ENCODE data around the gene COX8A. TPM values are rescaled to one million over a fixed set of nuclear protein-coding genes. Genes with fewer than 3 reads are reported as not detected.

Gene COX8A
- total RNA-seq, 4 donors from 2014 or later: 317 to 650 (median 402) TPM

DNA sequence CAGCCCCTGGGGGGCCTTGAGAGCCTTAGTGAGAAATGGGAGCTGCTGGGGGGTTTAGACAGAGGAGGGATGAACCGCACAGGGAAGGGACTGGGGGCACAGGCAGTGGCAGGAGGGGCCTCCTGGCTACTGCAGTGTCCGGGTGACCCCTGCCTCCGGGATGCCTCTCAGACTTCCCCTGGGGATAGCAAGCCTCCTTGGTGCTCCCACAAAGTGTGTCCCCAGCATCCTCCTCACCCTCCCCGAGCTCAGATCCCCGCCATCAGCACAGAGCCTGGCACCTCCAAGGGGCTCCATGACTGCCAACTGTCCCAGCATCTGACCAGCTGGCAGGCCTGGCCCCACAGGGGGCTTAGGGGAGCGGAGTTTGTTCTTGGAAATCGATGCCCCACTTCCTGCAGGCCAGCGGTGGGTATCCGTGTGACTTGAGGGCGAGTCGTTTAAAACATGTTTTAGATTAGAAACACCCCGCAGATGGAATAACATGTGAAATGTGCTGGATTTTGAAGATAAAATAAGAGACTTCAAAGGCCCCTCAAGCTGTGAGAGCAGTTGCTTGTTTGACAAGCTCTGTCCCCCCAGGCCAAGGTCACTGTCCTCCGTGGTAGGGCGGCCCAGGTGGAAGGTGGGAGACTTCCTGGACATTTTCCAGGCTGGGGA lies 47.8 kb downstream of the COX8A start:
- Histone ChIP-seq H3K4me1 (no peaks in the 10 kb centered on the region), H3K27ac (no peak overlapping the region), H3K27me3 (no peaks in the 10 kb centered on the region), H3K4me3 (no peak overlapping the region), H3K9me3 (no peaks in the 10 kb centered on the region), H3K36me3 (no peaks in the 10 kb centered on the region)
- ATAC-seq: no peak
- TF ChIP-seq POLR2A (IDR thresholded peaks at IDR 0.05): no peak
- TF ChIP-seq POLR2AphosphoS5 (IDR thresholded peaks at IDR 0.05): no peak
- no peak for TF ChIP-seq EP300 (IDR thresholded peaks at IDR 0.05)
- TF ChIP-seq, protein P1, sequence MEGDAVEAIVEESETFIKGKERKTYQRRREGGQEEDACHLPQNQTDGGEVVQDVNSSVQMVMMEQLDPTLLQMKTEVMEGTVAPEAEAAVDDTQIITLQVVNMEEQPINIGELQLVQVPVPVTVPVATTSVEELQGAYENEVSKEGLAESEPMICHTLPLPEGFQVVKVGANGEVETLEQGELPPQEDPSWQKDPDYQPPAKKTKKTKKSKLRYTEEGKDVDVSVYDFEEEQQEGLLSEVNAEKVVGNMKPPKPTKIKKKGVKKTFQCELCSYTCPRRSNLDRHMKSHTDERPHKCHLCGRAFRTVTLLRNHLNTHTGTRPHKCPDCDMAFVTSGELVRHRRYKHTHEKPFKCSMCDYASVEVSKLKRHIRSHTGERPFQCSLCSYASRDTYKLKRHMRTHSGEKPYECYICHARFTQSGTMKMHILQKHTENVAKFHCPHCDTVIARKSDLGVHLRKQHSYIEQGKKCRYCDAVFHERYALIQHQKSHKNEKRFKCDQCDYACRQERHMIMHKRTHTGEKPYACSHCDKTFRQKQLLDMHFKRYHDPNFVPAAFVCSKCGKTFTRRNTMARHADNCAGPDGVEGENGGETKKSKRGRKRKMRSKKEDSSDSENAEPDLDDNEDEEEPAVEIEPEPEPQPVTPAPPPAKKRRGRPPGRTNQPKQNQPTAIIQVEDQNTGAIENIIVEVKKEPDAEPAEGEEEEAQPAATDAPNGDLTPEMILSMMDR (IDR thresholded peaks at IDR 0.05): no peak
- WGBS, 2 donors (ENCODE audit: low coverage in 1 of 2): 81% methylated on average over 4 of the region's 14 CpGs; no CpG with 5 or more reads in 1 of the 2 donors

DNA sequence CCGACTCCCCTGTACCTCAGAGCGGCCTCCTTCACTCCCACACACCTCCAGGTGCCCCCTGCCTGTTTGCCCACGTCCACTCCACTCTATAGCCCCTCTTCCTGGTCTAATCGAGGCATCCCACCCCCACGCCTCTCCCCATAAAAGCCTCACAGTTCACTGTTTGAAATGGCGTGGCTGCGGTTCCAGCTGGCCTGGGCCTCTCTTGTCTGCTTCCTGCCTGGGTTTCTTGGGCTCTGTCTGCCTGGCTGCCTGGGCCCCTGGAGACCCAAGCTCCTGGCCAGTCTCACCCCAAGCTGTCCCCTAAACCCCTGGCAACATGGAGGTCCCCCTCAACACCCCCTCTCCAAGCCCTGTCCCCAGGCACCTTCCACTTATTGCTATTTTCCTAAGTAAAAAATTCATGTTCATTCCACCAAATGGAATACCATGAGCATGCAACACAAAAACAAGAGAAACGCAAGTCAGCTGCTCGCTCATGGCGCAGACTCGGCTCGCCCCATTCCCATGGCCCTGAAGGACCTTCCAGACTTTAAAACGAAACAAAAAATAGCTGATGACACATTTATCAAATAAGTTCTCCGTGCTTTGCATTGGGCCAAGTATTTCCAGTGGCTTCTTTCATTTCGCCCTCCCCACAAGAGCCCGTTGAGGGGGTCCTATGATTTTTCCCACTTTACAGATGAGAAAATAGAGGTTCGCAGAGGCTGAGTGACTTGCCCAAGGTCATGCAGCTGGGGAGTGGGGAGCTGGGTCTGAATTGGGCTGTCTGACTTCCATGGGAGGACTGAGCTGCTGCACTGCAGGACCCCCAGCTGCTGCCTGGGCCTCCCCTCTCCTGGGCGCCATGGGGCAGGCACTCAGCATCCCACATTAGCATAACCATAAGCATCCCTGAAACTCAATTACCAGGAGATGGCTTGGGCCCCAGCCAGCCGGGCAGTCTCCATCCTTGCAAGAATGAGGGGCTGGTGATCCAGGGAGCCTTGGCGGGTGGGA lies 49.6 kb downstream of the COX8A start:
- H3K9me3 ChIP-seq: no peaks in the 10 kb centered on the region
- H3K4me3 ChIP-seq: no peak overlapping the region
- TF ChIP-seq, protein P1 (IDR thresholded peaks at IDR 0.05): no peak
- TF ChIP-seq POLR2A (IDR thresholded peaks at IDR 0.05) (no peak), EP300 (IDR thresholded peaks at IDR 0.05) (no peak), POLR2AphosphoS5 (IDR thresholded peaks at IDR 0.05) (no peak)
- H3K27ac ChIP-seq: peak overlapping the region in 1 of 4 donors; percentile 13
- H3K36me3 ChIP-seq: no peaks in the 10 kb centered on the region
- WGBS, 2 donors (ENCODE audit: low coverage in 1 of 2): 64 to 87% methylated on average over 11 to 14 of the region's 20 CpGs
- ATAC-seq: no peak
- peaks cover 15% of the 10 kb centered on the region for H3K27me3 ChIP-seq
- peaks cover 0 to 11% (median 0%) of the 10 kb centered on the region in 3 donors for H3K4me1 ChIP-seq

DNA sequence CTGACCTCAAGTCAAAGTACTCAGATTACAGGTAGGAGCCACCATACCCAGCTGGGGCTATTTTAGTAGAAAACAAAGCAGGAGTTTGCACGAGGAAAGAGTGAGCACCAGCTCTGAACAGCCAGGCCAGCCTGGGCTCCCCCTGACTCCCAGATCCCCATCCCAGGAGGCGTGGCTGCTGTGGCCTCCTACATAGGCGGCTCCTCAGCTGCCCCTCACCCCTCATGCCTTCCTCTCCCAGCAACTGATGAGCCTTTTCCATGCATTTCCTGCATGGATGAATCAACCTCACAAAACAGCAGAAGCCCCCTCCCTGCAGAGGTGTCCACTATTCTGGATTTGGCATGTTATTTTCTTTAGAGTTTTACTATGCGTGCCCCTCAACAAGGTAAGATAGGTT lies 50.8 kb downstream of the COX8A start:
- H3K9me3 ChIP-seq: no peaks in the 10 kb centered on the region
- peaks cover 21% of the 10 kb centered on the region for H3K27me3 ChIP-seq
- H3K4me3 ChIP-seq: no peak overlapping the region
- H3K27ac ChIP-seq: no peak overlapping the region
- TF ChIP-seq POLR2A (IDR thresholded peaks at IDR 0.05) (no peak), EP300 (IDR thresholded peaks at IDR 0.05) (no peak), POLR2AphosphoS5 (IDR thresholded peaks at IDR 0.05) (no peak)
- TF ChIP-seq, protein P1 (IDR thresholded peaks at IDR 0.05): no peak
- no peaks in the 10 kb centered on the region for H3K36me3 ChIP-seq
- no peak for ATAC-seq
- peaks cover 0 to 11% (median 0%) of the 10 kb centered on the region in 3 donors for H3K4me1 ChIP-seq
- 67 to 93% methylated on average over 2 of the region's 4 CpGs for WGBS, 2 donors (ENCODE audit: low coverage in 1 of 2)

Small RNA genes within 50 kb of the gene (small RNA-seq; reads per million reads assigned to genes)
- gene RNU6-45P: 0 to 0.36 (median 0) reads per million in 4 donors

Other genes starting within 250 kb of the COX8A start
- gene ZFTA, start 205.8 kb upstream of the COX8A start, total RNA-seq: 10 to 100 TPM; 13.2 to 31.8 (median 24.5) TPM
- gene SPINDOC, start 161.2 kb upstream of the COX8A start, total RNA-seq: 10 to 100 TPM; 14.3 to 18.6 (median 15.5) TPM
- gene MARK2, start 135.5 kb upstream of the COX8A start, total RNA-seq: 10 to 100 TPM; 17.4 to 42.5 (median 23.8) TPM
- gene RCOR2, start 57.5 kb upstream of the COX8A start, total RNA-seq: under 1 TPM in 3 of 4 donors, not detected in 1; 0.16 to 0.74 (median 0.58) TPM
- 10 to 100 TPM in 1 of 4 donors, 1 to 10 TPM in 3; 3.8 to 12.5 (median 8.5) TPM for gene NAA40, start 35.6 kb upstream of the COX8A start, total RNA-seq
- 10 to 100 TPM; 47.7 to 70.4 (median 53.2) TPM for gene OTUB1, start 11.8 kb downstream of the COX8A start, total RNA-seq
- gene FLRT1, start 61.3 kb downstream of the COX8A start, total RNA-seq: 1 to 10 TPM; 1.1 to 4.7 (median 3.6) TPM
- gene MACROD1, start 191.5 kb downstream of the COX8A start, total RNA-seq: 10 to 100 TPM; 26.9 to 56.2 (median 30.4) TPM
- gene STIP1, start 211.6 kb downstream of the COX8A start, total RNA-seq: 100 to 1,000 TPM in 1 of 4 donors, 10 to 100 TPM in 3; 88.6 to 134 (median 94.0) TPM
- gene FERMT3, start 232.1 kb downstream of the COX8A start, total RNA-seq: 10 to 100 TPM; 14.5 to 28.5 (median 17.0) TPM

Data from gastroesophageal sphincter (tissue), 4 donors.